Parathyroid adenoma (tissue), 2 donors: ENCODE results near the gene GORASP1.

Experiments used
- H2AFZ ChIP-seq: fragments of 300-600 bp; sonication (generic); one replicate; pipeline ENCODE4 v1.7.0; 2017; ENCODE audit warnings: antibody characterized with exemption, mild to moderate bottlenecking
- H3K27ac ChIP-seq: fragments of 300-600 bp; sonication (generic); one replicate; pipeline ENCODE4 v1.7.0; 2017
- H3K27me3 ChIP-seq: fragments of 300-600 bp; sonication (generic); one replicate; pipeline ENCODE4 v1.7.0; 2017; ENCODE audit warnings: low read length; ENCODE audit not compliant: control insufficient read depth, insufficient read depth
- H3K36me3 ChIP-seq: fragments of 300-600 bp; sonication (generic); one replicate; pipeline ENCODE4 v1.7.0; 2017; ENCODE audit warnings: low read length; ENCODE audit not compliant: control insufficient read depth, insufficient read depth
- H3K4me1 ChIP-seq: fragments of 300-600 bp; sonication (generic); one replicate; pipeline ENCODE4 v1.7.0; 2017; ENCODE audit warnings: control low read depth
- H3K4me2 ChIP-seq: fragments of 300-600 bp; sonication (generic); one replicate; pipeline ENCODE4 v1.7.0; 2017; ENCODE audit warnings: low read length
- H3K4me3 ChIP-seq: fragments of 300-600 bp; sonication (generic); one replicate; pipeline ENCODE4 v1.7.0; 2017; ENCODE audit warnings: low read depth, low read length
- H3K79me2 ChIP-seq: fragments of 300-600 bp; sonication (generic); one replicate; pipeline ENCODE4 v1.7.0; 2017; ENCODE audit warnings: control low read depth
- H3K9ac ChIP-seq: fragments of 300-600 bp; sonication (generic); one replicate; pipeline ENCODE4 v1.7.0; 2017; ENCODE audit warnings: mild to moderate bottlenecking
- H3K9me3 ChIP-seq: fragments of 300-600 bp; sonication (generic); one replicate; pipeline ENCODE4 v1.7.0; 2017; ENCODE audit warnings: low read length; ENCODE audit not compliant: control insufficient read depth
- TF ChIP-seq, protein P1 (sequence below): fragments of 300-600 bp; sonication (generic); IDR thresholded peaks from one replicate; pipeline ENCODE4 v1.7.0; 2017; ENCODE audit warnings: antibody characterized with exemption, mild to moderate bottlenecking
- donor health status: primary hyperparathyroidism.

GORASP1 gene

DNA sequence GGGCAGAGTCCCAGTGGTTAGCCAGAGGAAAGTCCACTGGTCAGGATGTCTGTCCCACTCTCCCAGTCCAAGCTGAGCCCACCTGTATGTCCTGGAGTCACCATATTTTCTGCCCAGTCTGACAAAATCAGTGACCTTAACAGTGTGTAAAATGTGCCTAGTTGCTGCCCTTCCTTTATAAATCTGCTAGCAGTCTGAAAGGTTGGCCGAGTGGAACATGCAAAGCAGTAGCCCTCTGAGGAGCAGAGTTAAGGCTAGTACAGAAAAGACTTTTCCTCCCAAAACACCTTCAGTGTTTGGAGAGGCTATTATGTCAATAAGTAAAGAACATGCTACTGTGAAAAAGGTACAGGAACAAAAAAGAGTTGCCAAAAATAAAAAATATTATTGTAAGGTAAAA lies 15.4 kb upstream of the GORASP1 start:
- no peaks in the 10 kb centered on the region for H3K27me3 ChIP-seq
- no peaks in the 10 kb centered on the region for H3K4me1 ChIP-seq
- no peak overlapping the region for H2AFZ ChIP-seq
- no peak overlapping the region for H3K4me2 ChIP-seq
- no peaks in the 10 kb centered on the region for H3K36me3 ChIP-seq
- H3K27ac ChIP-seq = no peak overlapping the region
- H3K9me3 ChIP-seq = no peaks in the 10 kb centered on the region
- H3K79me2 ChIP-seq = no peaks in the 10 kb centered on the region
- H3K4me3 ChIP-seq = no peak overlapping the region
- no peak overlapping the region for H3K9ac ChIP-seq
- TF ChIP-seq, protein P1, sequence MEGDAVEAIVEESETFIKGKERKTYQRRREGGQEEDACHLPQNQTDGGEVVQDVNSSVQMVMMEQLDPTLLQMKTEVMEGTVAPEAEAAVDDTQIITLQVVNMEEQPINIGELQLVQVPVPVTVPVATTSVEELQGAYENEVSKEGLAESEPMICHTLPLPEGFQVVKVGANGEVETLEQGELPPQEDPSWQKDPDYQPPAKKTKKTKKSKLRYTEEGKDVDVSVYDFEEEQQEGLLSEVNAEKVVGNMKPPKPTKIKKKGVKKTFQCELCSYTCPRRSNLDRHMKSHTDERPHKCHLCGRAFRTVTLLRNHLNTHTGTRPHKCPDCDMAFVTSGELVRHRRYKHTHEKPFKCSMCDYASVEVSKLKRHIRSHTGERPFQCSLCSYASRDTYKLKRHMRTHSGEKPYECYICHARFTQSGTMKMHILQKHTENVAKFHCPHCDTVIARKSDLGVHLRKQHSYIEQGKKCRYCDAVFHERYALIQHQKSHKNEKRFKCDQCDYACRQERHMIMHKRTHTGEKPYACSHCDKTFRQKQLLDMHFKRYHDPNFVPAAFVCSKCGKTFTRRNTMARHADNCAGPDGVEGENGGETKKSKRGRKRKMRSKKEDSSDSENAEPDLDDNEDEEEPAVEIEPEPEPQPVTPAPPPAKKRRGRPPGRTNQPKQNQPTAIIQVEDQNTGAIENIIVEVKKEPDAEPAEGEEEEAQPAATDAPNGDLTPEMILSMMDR = no peak

DNA sequence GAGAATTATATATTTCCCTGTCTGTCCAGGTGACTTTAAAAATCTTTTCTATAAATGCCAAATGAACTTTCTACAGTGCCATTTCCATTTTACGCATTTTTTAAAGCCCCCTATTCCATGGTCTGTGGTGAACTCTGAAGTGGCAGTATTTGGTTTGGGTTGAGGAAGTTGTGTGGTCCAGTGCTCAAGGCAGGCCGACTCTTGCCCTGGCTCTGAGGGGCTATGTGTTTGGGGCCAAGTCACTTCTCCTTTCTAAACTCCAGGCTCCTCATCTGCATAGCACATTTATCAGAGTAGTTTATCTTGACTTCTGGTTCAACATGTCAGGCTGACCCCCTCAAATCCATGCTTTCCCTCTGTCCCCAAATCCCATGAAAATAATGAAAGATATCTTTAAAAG lies 14.2 kb upstream of the GORASP1 start:
- Histone ChIP-seq H3K4me1 (no peaks in the 10 kb centered on the region), H3K36me3 (no peaks in the 10 kb centered on the region), H3K4me2 (no peak overlapping the region), H3K79me2 (no peaks in the 10 kb centered on the region), H3K27me3 (no peaks in the 10 kb centered on the region), H3K9me3 (no peaks in the 10 kb centered on the region), H3K4me3 (no peak overlapping the region), H3K27ac (no peak overlapping the region), H2AFZ (no peak overlapping the region), H3K9ac (no peak overlapping the region)
- TF ChIP-seq, protein P1 = no peak

DNA sequence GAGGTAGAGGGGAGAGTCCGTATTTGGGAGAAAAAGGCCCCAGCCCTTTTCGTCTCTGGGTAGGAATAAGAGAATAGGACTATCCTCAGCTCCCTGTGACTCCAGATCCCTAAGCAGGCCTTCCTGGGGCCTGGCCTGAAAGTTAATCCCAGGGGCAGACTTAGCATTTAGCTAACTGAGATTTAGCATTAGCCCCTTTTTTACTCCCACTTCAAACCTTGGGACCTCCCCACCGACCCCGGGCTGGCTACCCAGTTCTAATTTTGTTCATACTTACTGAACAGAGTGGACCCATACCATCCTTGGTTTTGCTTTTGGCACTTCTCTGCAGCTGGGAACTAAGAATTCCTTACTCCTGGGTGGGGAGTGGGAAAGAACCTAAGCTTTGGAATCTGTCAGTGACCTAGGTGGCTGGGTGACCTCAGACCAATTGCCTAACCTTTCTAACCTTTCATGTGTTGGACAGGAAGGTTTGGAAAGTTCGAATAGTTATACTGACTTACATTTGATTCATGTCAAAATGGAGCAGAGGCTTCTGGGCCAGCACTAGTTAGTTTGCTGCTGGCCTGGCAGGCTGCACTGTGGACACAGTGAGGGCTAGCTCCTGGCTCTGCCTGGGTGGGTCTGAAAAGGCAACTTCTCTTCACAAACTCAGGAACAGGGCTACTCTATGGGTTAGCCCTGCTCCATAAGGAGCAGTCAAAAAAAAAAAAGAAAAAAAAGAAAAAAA lies 11.7 kb upstream of the GORASP1 start:
- Histone ChIP-seq H3K9ac (no peak overlapping the region), H3K27ac (no peak overlapping the region), H3K4me2 (no peak overlapping the region), H3K4me3 (no peak overlapping the region), H3K79me2 (no peaks in the 10 kb centered on the region), H3K27me3 (no peaks in the 10 kb centered on the region), H3K4me1 (no peaks in the 10 kb centered on the region), H3K9me3 (no peaks in the 10 kb centered on the region), H2AFZ (no peak overlapping the region), H3K36me3 (no peaks in the 10 kb centered on the region)
- TF ChIP-seq, protein P1 = no peak

DNA sequence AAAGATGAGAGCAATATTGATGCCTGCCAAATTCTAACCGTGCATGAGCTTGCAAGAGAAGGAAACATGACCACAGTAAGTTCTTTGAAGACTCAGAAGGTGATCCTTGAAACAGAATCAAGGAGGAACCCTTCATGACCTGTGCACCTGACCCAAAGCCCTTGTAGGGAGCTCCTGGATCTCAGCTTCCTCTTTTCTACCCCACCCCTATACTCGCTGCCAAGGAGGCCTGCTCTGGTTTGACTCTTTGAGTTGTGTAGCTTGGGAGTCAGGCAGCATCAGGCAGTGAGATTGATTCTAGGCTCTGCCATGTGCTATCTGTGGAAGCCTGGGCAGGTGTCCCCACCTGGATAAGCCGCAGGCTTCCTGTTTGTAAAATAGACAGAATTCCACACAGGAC lies 10.7 kb upstream of the GORASP1 start:
- Histone ChIP-seq H3K4me3 (no peak overlapping the region), H3K9ac (no peak overlapping the region), H3K79me2 (no peaks in the 10 kb centered on the region), H3K9me3 (no peaks in the 10 kb centered on the region), H3K27me3 (no peaks in the 10 kb centered on the region), H3K4me1 (no peaks in the 10 kb centered on the region), H2AFZ (no peak overlapping the region), H3K27ac (no peak overlapping the region), H3K4me2 (no peak overlapping the region), H3K36me3 (no peaks in the 10 kb centered on the region)
- TF ChIP-seq, protein P1 = no peak

DNA sequence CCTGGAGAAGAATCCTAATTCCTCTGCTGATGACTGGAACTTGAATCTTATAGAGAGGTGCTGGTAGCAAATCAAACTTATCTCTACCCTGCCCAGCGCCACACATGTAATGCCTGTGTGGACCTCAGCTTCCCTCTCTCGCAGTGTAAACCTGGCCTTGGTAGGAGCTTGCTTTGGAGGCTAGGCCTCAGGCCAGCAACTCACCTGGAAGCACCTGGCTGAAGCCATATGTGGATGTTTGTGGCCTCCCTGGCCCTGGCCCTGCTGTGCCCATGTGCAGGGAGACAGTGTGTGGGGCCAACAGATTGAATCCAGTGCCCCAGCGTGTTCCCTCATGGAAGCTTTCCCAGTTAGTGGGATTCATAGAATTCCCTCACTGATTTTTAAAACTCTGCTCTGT lies 8.4 kb upstream of the GORASP1 start:
- Histone ChIP-seq H3K27ac (no peak overlapping the region), H2AFZ (no peak overlapping the region), H3K4me2 (no peak overlapping the region), H3K9ac (no peak overlapping the region), H3K36me3 (no peaks in the 10 kb centered on the region), H3K79me2 (no peaks in the 10 kb centered on the region), H3K4me1 (no peaks in the 10 kb centered on the region), H3K27me3 (no peaks in the 10 kb centered on the region), H3K4me3 (no peak overlapping the region), H3K9me3 (no peaks in the 10 kb centered on the region)
- TF ChIP-seq, protein P1 = no peak
